GM23338 (cell line): ENCODE measurements around the gene DEFB114. TPM values are rescaled to one million over a fixed set of nuclear protein-coding genes. Genes with fewer than 3 reads are reported as not detected.

Experiments
- ATAC-seq: fragments of 200-7000 bp; cut with Tn5 transposase; 3 replicates; pipeline ENCODE4 v1.9.1; 2020
- DNase-seq: peaks from one replicate; pipeline ENCODE4 v3.0.0-alpha.2; 2015; ENCODE audit warnings: low spot score
- H2AFZ ChIP-seq: fragments of 200-600 bp; sonication (generic); 2 replicates; pipeline ENCODE4 v1.8.0; 2016; ENCODE audit warnings: antibody characterized with exemption, mild to moderate bottlenecking, moderate library complexity
- H3F3A ChIP-seq: fragments of 200-600 bp; sonication (generic); replicated peaks from 2 replicates; pipeline ENCODE4 v1.8.0; 2017; ENCODE audit warnings: antibody characterized with exemption, mixed run types, low read depth
- H3K27ac ChIP-seq: fragments of 200-600 bp; sonication (generic); 2 replicates; pipeline ENCODE4 v1.6.1; 2016; ENCODE audit warnings: low read depth
- H3K27me3 ChIP-seq: fragments of 200-600 bp; sonication (generic); 2 replicates; pipeline ENCODE4 v1.8.0; 2016; ENCODE audit warnings: mild to moderate bottlenecking, mixed run types, moderate library complexity; ENCODE audit not compliant: insufficient read depth
- H3K36me3 ChIP-seq: fragments of 200-600 bp; sonication (generic); 2 replicates; pipeline ENCODE4 v1.8.0; 2016; ENCODE audit warnings: mild to moderate bottlenecking; ENCODE audit not compliant: insufficient read depth
- H3K4me1 ChIP-seq: fragments of 200-600 bp; sonication (generic); 2 replicates; pipeline ENCODE4 v1.8.0; 2016; ENCODE audit warnings: mild to moderate bottlenecking, moderate library complexity; ENCODE audit not compliant: insufficient read depth
- H3K4me2 ChIP-seq: fragments of 200-600 bp; sonication (generic); 2 replicates; pipeline ENCODE4 v1.7.1; 2017; ENCODE audit warnings: mixed run types
- H3K4me3 ChIP-seq: fragments of 200-600 bp; sonication (generic); 2 replicates; pipeline ENCODE4 v1.6.1; 2016; ENCODE audit warnings: mixed run types
- H3K79me2 ChIP-seq: fragments of 200-600 bp; sonication (generic); replicated peaks from 2 replicates; pipeline ENCODE4 v1.8.0; 2017; ENCODE audit warnings: mild to moderate bottlenecking; ENCODE audit not compliant: insufficient read depth
- H3K9me2 ChIP-seq: fragments of 200-600 bp; sonication (generic); 2 replicates; pipeline ENCODE4 v1.8.0; 2017; ENCODE audit not compliant: insufficient read depth
- H4K20me1 ChIP-seq: fragments of 200-600 bp; sonication (generic); replicated peaks from 2 replicates; pipeline ENCODE4 v1.8.0; 2017; ENCODE audit warnings: mild to moderate bottlenecking; ENCODE audit not compliant: insufficient read depth
- H3K27ac Mint-ChIP-seq: 2 replicates; pipeline ENCODE4 v1.8.0; 2020; ENCODE audit warnings: inconsistent platforms, mild to moderate bottlenecking, moderate library complexity, mixed read lengths
- H3K27me3 Mint-ChIP-seq: 3 replicates; pipeline ENCODE4 v1.8.0; 2022; ENCODE audit warnings: low read depth, mild to moderate bottlenecking, moderate library complexity, mixed read lengths, inconsistent platforms; ENCODE audit not compliant: insufficient read depth, poor library complexity
- H3K36me3 Mint-ChIP-seq: 3 replicates; pipeline ENCODE4 v1.8.0; 2021; ENCODE audit warnings: low read depth, mild to moderate bottlenecking, inconsistent platforms, moderate library complexity, mixed read lengths
- H3K4me1 Mint-ChIP-seq: 3 replicates; pipeline ENCODE4 v1.8.0; 2020; ENCODE audit warnings: mild to moderate bottlenecking, inconsistent platforms, mixed read lengths
- H3K4me3 Mint-ChIP-seq: 3 replicates; pipeline ENCODE4 v1.8.0; 2021; ENCODE audit warnings: moderate library complexity, mild to moderate bottlenecking, inconsistent platforms, mixed read lengths
- H3K9me3 Mint-ChIP-seq: 3 replicates; pipeline ENCODE4 v1.8.0; 2020; ENCODE audit warnings: moderate library complexity, mild to moderate bottlenecking, inconsistent platforms, mixed read lengths
- CREB1 ChIP-seq: fragments of 250-450 bp; sonication (Bioruptor Pico); IDR thresholded peaks from 2 replicates; pipeline ENCODE4 v1.5.0; 2020; ENCODE audit warnings: low read depth, mild to moderate bottlenecking, moderate library complexity
- CTCF ChIP-seq, 2 experiments: fragments of 200-600 bp in 1 of 2; sonication (generic) in 1 of 2; conservative IDR thresholded peaks; 2 replicates each; pipeline versions ENCODE4 v1.5.1 to v1.6.1; 2016 to 2017; ENCODE audit warnings: antibody characterized with exemption in 2 of 2, low read depth in 2 of 2, mild to moderate bottlenecking in 2 of 2, moderate library complexity in 1 of 2
- ETS1 ChIP-seq: IDR thresholded peaks from 2 replicates; pipeline ENCODE4 v1.6.1; 2016; ENCODE audit warnings: antibody characterized with exemption
- EZH2 ChIP-seq: fragments of 200-600 bp; sonication (generic); IDR thresholded peaks from one replicate; pipeline ENCODE4 v1.8.0; 2017; ENCODE audit warnings: antibody characterized with exemption, mild to moderate bottlenecking, low read depth; ENCODE audit not compliant: unreplicated experiment
- JUNB ChIP-seq: IDR thresholded peaks from one replicate; pipeline ENCODE4 v1.6.1; 2016; ENCODE audit warnings: antibody characterized with exemption; ENCODE audit not compliant: unreplicated experiment
- NANOG ChIP-seq: IDR thresholded peaks from 2 replicates; pipeline ENCODE4 v1.6.1; 2016; ENCODE audit warnings: antibody characterized with exemption, borderline replicate concordance
- POLR2AphosphoS5 ChIP-seq: IDR thresholded peaks from 2 replicates; pipeline ENCODE4 v1.6.1; 2016; ENCODE audit warnings: antibody characterized with exemption, low read depth
- REST ChIP-seq: IDR thresholded peaks from one replicate; pipeline ENCODE4 v1.6.1; 2018; ENCODE audit warnings: antibody characterized with exemption; ENCODE audit not compliant: unreplicated experiment
- STAT1 ChIP-seq: IDR thresholded peaks from one replicate; pipeline ENCODE4 v1.6.1; 2016; ENCODE audit warnings: antibody characterized with exemption; ENCODE audit not compliant: unreplicated experiment
- ZNF114 ChIP-seq: fragments of 250-450 bp; sonication (Bioruptor Pico); IDR thresholded peaks from 2 replicates; pipeline ENCODE4 v1.5.0; 2020; ENCODE audit warnings: mild to moderate bottlenecking, moderate library complexity
- ZNF331 ChIP-seq: fragments of 250-450 bp; sonication (Bioruptor Pico); IDR thresholded peaks from 2 replicates; pipeline ENCODE4 v1.5.0; 2020; ENCODE audit warnings: low read depth, mild to moderate bottlenecking, moderate library complexity
- ZNF462 ChIP-seq: fragments of 250-450 bp; sonication (Bioruptor Pico); IDR thresholded peaks from 2 replicates; pipeline ENCODE4 v1.5.0; 2020; ENCODE audit warnings: mild to moderate bottlenecking, moderate library complexity
- polyA plus RNA-seq: library from polyadenylated mRNA; unstranded; fragments of >200 nt; fragmentation: Nextera tagmentation; extraction: Ambion mirVana; gene quantifications from 2 replicates; pipeline ENCODE4 v1.2.1, GENCODE V29; 2016
- total RNA-seq: library from RNA; depleted of rRNA; stranded (reverse); fragments of >200 nt; shearing (Covaris generic); gene quantifications from 2 replicates; pipeline ENCODE4 v1.2.3, GENCODE V29; 2014

Gene DEFB114
- total and polyA plus RNA-seq, 2 experiments from 2014 or later, result not detected

GRCh38 chr6:49982046-49982445, 18.1 kb upstream of the DEFB114 start:
- H3K36me3 Mint-ChIP-seq, result no peaks in the 10 kb centered on the region
- no peaks in the 10 kb centered on the region for H3F3A ChIP-seq
- no peak overlapping the region for H2AFZ ChIP-seq
- H3K79me2 ChIP-seq, result no peaks in the 10 kb centered on the region
- no peak for ATAC-seq
- no peak for DNase-seq
- H3K4me3 ChIP-seq, result no peak overlapping the region
- no peaks in the 10 kb centered on the region for H3K9me2 ChIP-seq
- no peaks in the 10 kb centered on the region for H3K27me3 Mint-ChIP-seq
- H3K4me1 ChIP-seq, result peaks cover 3% of the 10 kb centered on the region; the same call in 1 of the 2 replicates
- H3K4me1 Mint-ChIP-seq, result peaks cover 9% of the 10 kb centered on the region; the same call in 2 of the 3 replicates
- H3K36me3 ChIP-seq, result no peaks in the 10 kb centered on the region
- no peak overlapping the region for H3K27ac ChIP-seq
- no peak overlapping the region for H3K27ac Mint-ChIP-seq
- no peaks in the 10 kb centered on the region for H4K20me1 ChIP-seq
- H3K9me3 Mint-ChIP-seq, result peaks cover 2% of the 10 kb centered on the region; the same call in 1 of the 3 replicates
- no peaks in the 10 kb centered on the region for H3K27me3 ChIP-seq
- H3K4me2 ChIP-seq, result no peak overlapping the region
- H3K4me3 Mint-ChIP-seq, result no peak overlapping the region
- TF ChIP-seq CREB1 (CRISPR knock-in tag) (no peak), POLR2AphosphoS5 (no peak), ZNF114 (CRISPR knock-in tag) (no peak), ZNF331 (no peak), CTCF (conservative IDR thresholded peaks at IDR 0.05; ENCODE audit: low read depth in 2 of 2) (no peak), ETS1 (no peak), STAT1 (no peak), JUNB (no peak), NANOG (no peak), ZNF462 (no peak), EZH2 (no peak), REST (no peak)
